ENCODE results near the gene GART.

DNA sequence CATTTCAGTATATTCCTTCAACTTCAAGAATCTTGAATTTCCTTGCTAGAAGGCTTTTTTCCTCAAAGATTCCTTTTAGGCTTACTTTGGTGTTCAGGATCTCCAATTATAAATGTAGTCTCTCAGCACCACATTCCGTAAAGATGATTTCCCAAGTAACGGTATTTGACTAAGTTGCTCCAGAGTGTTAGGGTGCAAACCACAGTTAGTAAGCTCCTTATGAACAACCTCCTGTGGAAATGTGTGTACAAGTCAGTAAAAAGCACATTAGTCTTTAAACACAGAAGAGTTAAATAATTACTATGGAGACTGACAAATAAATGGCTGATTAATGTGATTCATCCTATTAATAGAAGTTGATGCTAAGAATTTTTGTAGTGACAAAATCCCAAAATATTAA, 36.3 kb upstream of the GART start:
- TF ChIP-seq ZNF274 (IDR thresholded peaks at IDR 0.05; ENCODE audit: low read depth, low read length): no peak
- no peak for TF ChIP-seq YY1 (IDR thresholded peaks at IDR 0.05; ENCODE audit: insufficient read depth, insufficient read length)
